HEK293T (cell line): ENCODE results near the gene LYVE1.

Source experiments
- ARNT ChIP-seq: fragments of 450-650 bp; IDR thresholded peaks from 2 replicates; pipeline ENCODE4 v1.6.1; 2017; ENCODE audit warnings: mild to moderate bottlenecking
- BHLHE40 ChIP-seq: fragments of 450-650 bp; IDR thresholded peaks from 2 replicates; pipeline ENCODE4 v1.6.1; 2016; ENCODE audit warnings: mild to moderate bottlenecking, moderate library complexity, borderline replicate concordance
- FOXK2 ChIP-seq: fragments of 450-650 bp; IDR thresholded peaks from 2 replicates; pipeline ENCODE4 v1.6.1; 2016; ENCODE audit warnings: mild to moderate bottlenecking
- FOXM1 ChIP-seq: fragments of 450-650 bp; IDR thresholded peaks from 2 replicates; pipeline ENCODE4 v1.6.1; 2017; ENCODE audit warnings: mild to moderate bottlenecking, borderline replicate concordance
- HDGF ChIP-seq: fragments of 450-650 bp; IDR thresholded peaks from 2 replicates; pipeline ENCODE4 v1.6.1; 2017; ENCODE audit warnings: antibody characterized with exemption, borderline replicate concordance
- L3MBTL2 ChIP-seq: fragments of 450-650 bp; conservative IDR thresholded peaks from 2 replicates; pipeline ENCODE4 v1.6.1; 2016; ENCODE audit warnings: mild to moderate bottlenecking
- NFRKB ChIP-seq: fragments of 450-650 bp; IDR thresholded peaks from 2 replicates; pipeline ENCODE4 v1.6.1; 2016; ENCODE audit warnings: mild to moderate bottlenecking, moderate library complexity
- PKNOX1 ChIP-seq: fragments of 450-650 bp; IDR thresholded peaks from 2 replicates; pipeline ENCODE4 v1.6.1; 2016
- SP1 ChIP-seq: fragments of 450-650 bp; IDR thresholded peaks from 2 replicates; pipeline ENCODE4 v1.6.1; 2017
- TARDBP ChIP-seq: fragments of 450-650 bp; IDR thresholded peaks from 2 replicates; pipeline ENCODE4 v1.6.1; 2016
- ZNF384 ChIP-seq: fragments of 450-650 bp; IDR thresholded peaks from 2 replicates; pipeline ENCODE4 v1.6.1; 2016

GRCh38 chr11:10556590-10556989, 11.9 kb downstream of the LYVE1 start:
- TF ChIP-seq L3MBTL2 (no peak), BHLHE40 (no peak), FOXM1 (no peak), ARNT (no peak), PKNOX1 (no peak), ZNF384 (no peak), TARDBP (no peak), NFRKB (no peak), SP1 (no peak), FOXK2 (no peak), HDGF (no peak)
